ENCODE measurements around the gene RAI1.

Gene RAI1

DNA sequence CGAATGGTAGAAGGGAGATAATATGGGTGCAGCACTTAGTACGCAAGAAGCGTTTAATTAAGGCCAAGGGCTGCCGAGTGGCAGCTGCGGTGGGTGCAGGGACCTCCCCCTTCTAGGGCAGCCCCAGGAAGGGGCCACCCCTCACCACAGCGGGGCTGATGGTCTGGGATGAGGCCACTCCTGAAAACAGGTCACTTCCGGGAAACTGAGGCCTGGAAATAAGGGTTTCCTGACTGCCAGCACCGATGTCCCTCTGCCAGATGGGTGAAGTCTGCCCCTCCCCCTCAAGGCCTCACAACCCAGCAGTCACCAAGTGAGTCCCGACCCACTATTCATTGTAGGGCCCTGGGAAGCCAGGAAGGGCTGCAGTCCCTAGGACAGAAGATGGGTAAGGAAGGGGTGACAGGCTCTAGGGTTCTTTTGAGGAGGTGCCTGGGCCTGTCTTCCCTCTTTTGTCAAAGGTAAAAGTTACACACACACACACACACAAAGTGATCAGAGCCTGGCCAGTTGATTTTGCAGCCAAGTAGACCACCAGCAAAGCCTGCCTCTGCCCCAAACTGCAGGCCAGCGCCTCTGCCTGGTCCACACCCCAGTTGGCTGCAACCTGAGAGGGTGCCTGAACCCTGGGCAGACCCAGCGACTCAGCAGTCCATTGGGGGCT lies 143.0 kb downstream of the RAI1 start (continued):
- TF ChIP-seq ZNF211 (tag by site-specific recombination; IDR thresholded peaks at IDR 0.05; ENCODE audit: low read depth) (no peak), ZXDB (tag by site-specific recombination; IDR thresholded peaks at IDR 0.05) (0 out of 2 replicates have a peak, but pooled peaks have one; percentile 31), MEIS1 (CRISPR knock-in tag; IDR thresholded peaks at IDR 0.05; ENCODE audit: borderline replicate concordance) (no peak), PRDM10 (tag by site-specific recombination; IDR thresholded peaks at IDR 0.05) (peak; percentile 4), HIC1 (tag by site-specific recombination; IDR thresholded peaks at IDR 0.05) (peak; percentile 70), SP7 (tag by site-specific recombination; IDR thresholded peaks at IDR 0.05) (0 out of 2 replicates have a peak, but pooled peaks have one; percentile 42), ZBTB48 (tag by site-specific recombination; IDR thresholded peaks at IDR 0.05) (peak; percentile 63; the same call in 1 of the 2 replicates), ZNF416 (tag by site-specific recombination; IDR thresholded peaks at IDR 0.05) (peak; percentile 62; the same call in 1 of the 2 replicates), ZNF510 (tag by site-specific recombination; IDR thresholded peaks at IDR 0.05; ENCODE audit: insufficient replicate concordance) (no peak), ZFHX2 (tag by site-specific recombination; conservative IDR thresholded peaks at IDR 0.05) (0 out of 2 replicates have a peak, but pooled peaks have one; percentile 3), ZBTB17 (tag by site-specific recombination; IDR thresholded peaks at IDR 0.05) (peak; percentile 83), GLIS2 (tag by site-specific recombination; IDR thresholded peaks at IDR 0.05) (peak; percentile 9; the same call in 1 of the 2 replicates), ZNF146 (tag by site-specific recombination; IDR thresholded peaks at IDR 0.05) (no peak), ZNF843 (tag by site-specific recombination; IDR thresholded peaks at IDR 0.05) (peak; percentile 10; the same call in 1 of the 2 replicates), ZFP69B (tag by site-specific recombination; IDR thresholded peaks at IDR 0.05) (no peak), ZNF23 (tag by site-specific recombination; IDR thresholded peaks at IDR 0.05; ENCODE audit: borderline replicate concordance) (no peak), KLF1 (tag by site-specific recombination; IDR thresholded peaks at IDR 0.05) (peak; percentile 73; the same call in 1 of the 2 replicates), GLIS1 (tag by site-specific recombination; IDR thresholded peaks at IDR 0.05) (peak; percentile 76), SETDB1 (IDR thresholded peaks at IDR 0.05; ENCODE audit: insufficient read length, low read length) (no peak), ZNF629 (tag by site-specific recombination; IDR thresholded peaks at IDR 0.05) (peak; percentile 25; the same call in 1 of the 2 replicates), ZNF10 (tag by site-specific recombination; IDR thresholded peaks at IDR 0.05) (peak; percentile 90), SP3 (tag by site-specific recombination; IDR thresholded peaks at IDR 0.05) (peak; percentile 46; the same call in 1 of the 2 replicates), ZNF585B (tag by site-specific recombination; IDR thresholded peaks at IDR 0.05) (no peak), ZNF514 (tag by site-specific recombination; IDR thresholded peaks at IDR 0.05) (no peak)
- TF ChIP-seq, protein P1, sequence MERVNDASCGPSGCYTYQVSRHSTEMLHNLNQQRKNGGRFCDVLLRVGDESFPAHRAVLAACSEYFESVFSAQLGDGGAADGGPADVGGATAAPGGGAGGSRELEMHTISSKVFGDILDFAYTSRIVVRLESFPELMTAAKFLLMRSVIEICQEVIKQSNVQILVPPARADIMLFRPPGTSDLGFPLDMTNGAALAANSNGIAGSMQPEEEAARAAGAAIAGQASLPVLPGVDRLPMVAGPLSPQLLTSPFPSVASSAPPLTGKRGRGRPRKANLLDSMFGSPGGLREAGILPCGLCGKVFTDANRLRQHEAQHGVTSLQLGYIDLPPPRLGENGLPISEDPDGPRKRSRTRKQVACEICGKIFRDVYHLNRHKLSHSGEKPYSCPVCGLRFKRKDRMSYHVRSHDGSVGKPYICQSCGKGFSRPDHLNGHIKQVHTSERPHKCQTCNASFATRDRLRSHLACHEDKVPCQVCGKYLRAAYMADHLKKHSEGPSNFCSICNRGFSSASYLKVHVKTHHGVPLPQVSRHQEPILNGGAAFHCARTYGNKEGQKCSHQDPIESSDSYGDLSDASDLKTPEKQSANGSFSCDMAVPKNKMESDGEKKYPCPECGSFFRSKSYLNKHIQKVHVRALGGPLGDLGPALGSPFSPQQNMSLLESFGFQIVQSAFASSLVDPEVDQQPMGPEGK (tag by site-specific recombination; IDR thresholded peaks at IDR 0.05): peak; percentile 41; the same call in 1 of the 2 replicates

All from HEK293 (cell line).